Right lobe of liver (tissue), 4 donors: Measurements from ENCODE around the gene TCF4.

Experiments used
- POLR2A ChIP-seq: fragments of 450-650 bp; IDR thresholded peaks from one replicate; pipeline ENCODE4 v1.6.1; 2017; ENCODE audit warnings: antibody characterized with exemption, mild to moderate bottlenecking
- TF ChIP-seq, protein P1 (sequence below), 4 donors: fragments of 200-600 bp in 3 of 4; fragments of 450-650 bp in 1 of 4; IDR thresholded peaks; one replicate each; pipeline versions ENCODE4 v1.5.1 to v1.8.0; 2016 to 2022; ENCODE audit warnings: antibody characterized with exemption in 4 of 4, mild to moderate bottlenecking in 2 of 4
- donor health status: DM: no; HTN: no; CAD: no.
- donor health status: DM: no; HTN: no; CAD: no.
- donor health status: DM: no; HTN: yes; CAD: no.

DNA sequence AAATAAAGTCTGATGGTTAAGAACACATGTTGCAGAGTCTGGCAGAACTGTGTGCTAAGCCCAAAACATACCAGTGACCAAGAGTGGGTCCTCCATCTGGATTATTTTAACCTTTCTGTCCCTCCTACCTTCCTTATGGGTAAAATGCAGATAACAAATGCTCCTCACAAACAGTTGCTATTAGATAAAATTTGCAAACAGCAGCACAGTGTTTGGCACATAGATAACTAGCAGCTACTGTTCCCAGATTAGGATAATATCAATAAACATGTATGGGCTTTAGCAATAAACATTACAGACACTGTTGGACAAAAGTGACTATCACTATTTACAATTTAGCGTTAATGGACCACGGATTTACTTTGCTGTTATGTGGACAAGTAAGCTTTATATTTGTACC is 154.9 kb downstream of the TCF4 start:
- TF ChIP-seq, protein P1, sequence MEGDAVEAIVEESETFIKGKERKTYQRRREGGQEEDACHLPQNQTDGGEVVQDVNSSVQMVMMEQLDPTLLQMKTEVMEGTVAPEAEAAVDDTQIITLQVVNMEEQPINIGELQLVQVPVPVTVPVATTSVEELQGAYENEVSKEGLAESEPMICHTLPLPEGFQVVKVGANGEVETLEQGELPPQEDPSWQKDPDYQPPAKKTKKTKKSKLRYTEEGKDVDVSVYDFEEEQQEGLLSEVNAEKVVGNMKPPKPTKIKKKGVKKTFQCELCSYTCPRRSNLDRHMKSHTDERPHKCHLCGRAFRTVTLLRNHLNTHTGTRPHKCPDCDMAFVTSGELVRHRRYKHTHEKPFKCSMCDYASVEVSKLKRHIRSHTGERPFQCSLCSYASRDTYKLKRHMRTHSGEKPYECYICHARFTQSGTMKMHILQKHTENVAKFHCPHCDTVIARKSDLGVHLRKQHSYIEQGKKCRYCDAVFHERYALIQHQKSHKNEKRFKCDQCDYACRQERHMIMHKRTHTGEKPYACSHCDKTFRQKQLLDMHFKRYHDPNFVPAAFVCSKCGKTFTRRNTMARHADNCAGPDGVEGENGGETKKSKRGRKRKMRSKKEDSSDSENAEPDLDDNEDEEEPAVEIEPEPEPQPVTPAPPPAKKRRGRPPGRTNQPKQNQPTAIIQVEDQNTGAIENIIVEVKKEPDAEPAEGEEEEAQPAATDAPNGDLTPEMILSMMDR (IDR thresholded peaks at IDR 0.05) = no peak
- TF ChIP-seq POLR2A = no peak
